Stimulated activated effector memory CD8-positive, alpha-beta T cell treated with anti-CD3 and anti-CD28 coated beads, Interleukin-12 subunit alpha, Interleukin-12 subunit beta, amount 100 ng/mL, for 72 hours (primary cell): ENCODE data around the gene ZNF407.
A peak's percentile ranks its signal among the peaks of the same experiment; 100 is the strongest.

Source experiments
- ATAC-seq: fragments of 150-1000 bp; cut with Tn5 transposase; 2 replicates; pipeline ENCODE4 v1.10.0; 2021
- DNase-seq, 2 donors: peaks; one replicate each; pipeline ENCODE4 v3.0.0; 2021 to 2022; ENCODE audit warnings: low spot score in 2 of 2
- H3K27ac Mint-ChIP-seq: one replicate; pipeline ENCODE4 v1.8.0; 2022; ENCODE audit warnings: mild to moderate bottlenecking, mixed read lengths
- H3K36me3 Mint-ChIP-seq: one replicate; pipeline ENCODE4 v1.8.0; 2022; ENCODE audit warnings: mild to moderate bottlenecking, mixed read lengths
- H3K4me1 Mint-ChIP-seq: one replicate; pipeline ENCODE4 v1.8.0; 2022; ENCODE audit warnings: mixed read lengths
- H3K4me3 Mint-ChIP-seq: one replicate; pipeline ENCODE4 v1.8.0; 2022; ENCODE audit warnings: mild to moderate bottlenecking, mixed read lengths
- H3K9me3 Mint-ChIP-seq: one replicate; pipeline ENCODE4 v1.8.0; 2022; ENCODE audit warnings: mixed read lengths

ZNF407 gene

GRCh38 chr18:74977041-74977440 is 379.4 kb downstream of the ZNF407 start:
- H3K9me3 Mint-ChIP-seq, result no peaks in the 10 kb centered on the region
- ATAC-seq, result no peak

GRCh38 chr18:74980669-74981068 is 383.0 kb downstream of the ZNF407 start:
- DNase-seq (no peak), ATAC-seq (no peak)
- H3K9me3 Mint-ChIP-seq, result no peaks in the 10 kb centered on the region
- no peak overlapping the region for H3K27ac Mint-ChIP-seq
- H3K36me3 Mint-ChIP-seq, result no peaks in the 10 kb centered on the region
- no peak overlapping the region for H3K4me3 Mint-ChIP-seq
- H3K4me1 Mint-ChIP-seq, result peaks cover 5% of the 10 kb centered on the region

More at GRCh38 chr18:74977041-74977440, 379.4 kb downstream of the ZNF407 start:
- no peak for DNase-seq
- no peak overlapping the region for H3K27ac Mint-ChIP-seq
- no peak overlapping the region for H3K4me3 Mint-ChIP-seq
- H3K4me1 Mint-ChIP-seq, result peaks cover 13% of the 10 kb centered on the region
- H3K36me3 Mint-ChIP-seq, result no peaks in the 10 kb centered on the region

GRCh38 chr18:74981476-74981875 is 383.8 kb downstream of the ZNF407 start:
- Mint-ChIP-seq H3K4me3 (no peak overlapping the region), H3K36me3 (no peaks in the 10 kb centered on the region)

GRCh38 chr18:74982946-74983635 is 385.4 kb downstream of the ZNF407 start:
- ATAC-seq (no peak), DNase-seq (no peak)
- H3K4me3 Mint-ChIP-seq, result no peak overlapping the region
- peak overlapping the region; percentile 17 for H3K27ac Mint-ChIP-seq
- peaks cover 5% of the 10 kb centered on the region for H3K4me1 Mint-ChIP-seq
- no peaks in the 10 kb centered on the region for H3K9me3 Mint-ChIP-seq
- no peaks in the 10 kb centered on the region for H3K36me3 Mint-ChIP-seq

More at GRCh38 chr18:74981476-74981875, 383.8 kb downstream of the ZNF407 start:
- ATAC-seq, result no peak
- no peak for DNase-seq
- H3K4me1 Mint-ChIP-seq, result peaks cover 5% of the 10 kb centered on the region
- no peaks in the 10 kb centered on the region for H3K9me3 Mint-ChIP-seq
- no peak overlapping the region for H3K27ac Mint-ChIP-seq

GRCh38 chr18:74989134-74989533 is 391.5 kb downstream of the ZNF407 start:
- Mint-ChIP-seq H3K4me1 (peaks cover 43% of the 10 kb centered on the region), H3K4me3 (no peak overlapping the region), H3K36me3 (no peaks in the 10 kb centered on the region), H3K27ac (no peak overlapping the region), H3K9me3 (peaks cover 4% of the 10 kb centered on the region)
- ATAC-seq (no peak), DNase-seq (no peak)

GRCh38 chr18:74990563-74991081 is 393.0 kb downstream of the ZNF407 start:
- Mint-ChIP-seq H3K27ac (peak overlapping the region; percentile 20), H3K36me3 (peaks cover 8% of the 10 kb centered on the region), H3K9me3 (peaks cover 4% of the 10 kb centered on the region), H3K4me3 (peak overlapping the region; percentile 23), H3K4me1 (peaks cover 58% of the 10 kb centered on the region)
- no peak for ATAC-seq
- peak in 1 of 2 donors; percentile 51 for DNase-seq

- Mint-ChIP-seq H3K36me3 (peaks cover 8% of the 10 kb centered on the region), H3K27ac (peak overlapping the region; percentile 91), H3K4me1 (peaks cover 64% of the 10 kb centered on the region), H3K9me3 (peaks cover 4% of the 10 kb centered on the region), H3K4me3 (peak overlapping the region; percentile 71)
- DNase-seq (peak; percentile 38 to 78), ATAC-seq (peak; percentile 88)
Observed at GRCh38 chr18:74994502-74995418, 397.1 kb downstream of the ZNF407 start.

GRCh38 chr18:74995419-74995736 is 397.7 kb downstream of the ZNF407 start:
- no peak for ATAC-seq
- peak overlapping the region; percentile 91 for H3K27ac Mint-ChIP-seq
- DNase-seq, result no peak
- peaks cover 8% of the 10 kb centered on the region for H3K36me3 Mint-ChIP-seq
- H3K4me1 Mint-ChIP-seq, result peaks cover 60% of the 10 kb centered on the region
- H3K9me3 Mint-ChIP-seq, result peaks cover 4% of the 10 kb centered on the region
- H3K4me3 Mint-ChIP-seq, result peak overlapping the region; percentile 71

- ATAC-seq, result peak; percentile 74
- peak overlapping the region; percentile 71 for H3K4me3 Mint-ChIP-seq
Observed at GRCh38 chr18:74996055-74996454, 398.4 kb downstream of the ZNF407 start.

GRCh38 chr18:74996996-74997395 is 399.3 kb downstream of the ZNF407 start:
- DNase-seq (no peak), ATAC-seq (no peak)
- Mint-ChIP-seq H3K27ac (no peak overlapping the region), H3K36me3 (peaks cover 8% of the 10 kb centered on the region), H3K4me1 (peaks cover 47% of the 10 kb centered on the region), H3K4me3 (no peak overlapping the region), H3K9me3 (peaks cover 3% of the 10 kb centered on the region)

More at GRCh38 chr18:74996055-74996454, 398.4 kb downstream of the ZNF407 start:
- H3K9me3 Mint-ChIP-seq, result peaks cover 4% of the 10 kb centered on the region
- H3K27ac Mint-ChIP-seq, result peak overlapping the region; percentile 91
- peaks cover 53% of the 10 kb centered on the region for H3K4me1 Mint-ChIP-seq
- H3K36me3 Mint-ChIP-seq, result peaks cover 8% of the 10 kb centered on the region
- peak in 1 of 2 donors; percentile 10 for DNase-seq

- Mint-ChIP-seq H3K27ac (no peak overlapping the region), H3K4me3 (no peak overlapping the region), H3K9me3 (no peaks in the 10 kb centered on the region), H3K4me1 (peaks cover 13% of the 10 kb centered on the region), H3K36me3 (no peaks in the 10 kb centered on the region)
- DNase-seq (no peak), ATAC-seq (no peak)
Observed at GRCh38 chr18:75000920-75001319, 403.2 kb downstream of the ZNF407 start.

GRCh38 chr18:75003039-75003438 is 405.4 kb downstream of the ZNF407 start:
- no peaks in the 10 kb centered on the region for H3K36me3 Mint-ChIP-seq
- DNase-seq (no peak), ATAC-seq (no peak)
- H3K4me1 Mint-ChIP-seq, result no peaks in the 10 kb centered on the region
- no peak overlapping the region for H3K4me3 Mint-ChIP-seq
- no peaks in the 10 kb centered on the region for H3K9me3 Mint-ChIP-seq
- no peak overlapping the region for H3K27ac Mint-ChIP-seq

GRCh38 chr18:75003764-75004690 is 406.4 kb downstream of the ZNF407 start:
- H3K36me3 Mint-ChIP-seq, result no peaks in the 10 kb centered on the region
- no peak overlapping the region for H3K4me3 Mint-ChIP-seq
- DNase-seq (no peak), ATAC-seq (no peak)
- H3K4me1 Mint-ChIP-seq, result no peaks in the 10 kb centered on the region
- H3K27ac Mint-ChIP-seq, result no peak overlapping the region
- H3K9me3 Mint-ChIP-seq, result no peaks in the 10 kb centered on the region

- no peak for DNase-seq
- Mint-ChIP-seq H3K4me1 (peaks cover 5% of the 10 kb centered on the region), H3K27ac (no peak overlapping the region), H3K36me3 (no peaks in the 10 kb centered on the region), H3K9me3 (no peaks in the 10 kb centered on the region), H3K4me3 (no peak overlapping the region)
- ATAC-seq, result no peak
Observed at GRCh38 chr18:75005626-75006025, 408.0 kb downstream of the ZNF407 start.

- Mint-ChIP-seq H3K4me1 (peaks cover 5% of the 10 kb centered on the region), H3K4me3 (no peak overlapping the region), H3K36me3 (no peaks in the 10 kb centered on the region), H3K27ac (no peak overlapping the region), H3K9me3 (no peaks in the 10 kb centered on the region)
- DNase-seq (no peak), ATAC-seq (no peak)
Observed at GRCh38 chr18:75008186-75008585, 410.5 kb downstream of the ZNF407 start.
